LNCAP (cell line): Measurements from ENCODE around the gene SH3GL2.

Experiments
- TF ChIP-seq, protein P1 (sequence below): fragments of 450-650 bp; IDR thresholded peaks from 2 replicates; pipeline ENCODE4 v1.5.1; 2017; ENCODE audit warnings: mild to moderate bottlenecking

SH3GL2 gene

DNA sequence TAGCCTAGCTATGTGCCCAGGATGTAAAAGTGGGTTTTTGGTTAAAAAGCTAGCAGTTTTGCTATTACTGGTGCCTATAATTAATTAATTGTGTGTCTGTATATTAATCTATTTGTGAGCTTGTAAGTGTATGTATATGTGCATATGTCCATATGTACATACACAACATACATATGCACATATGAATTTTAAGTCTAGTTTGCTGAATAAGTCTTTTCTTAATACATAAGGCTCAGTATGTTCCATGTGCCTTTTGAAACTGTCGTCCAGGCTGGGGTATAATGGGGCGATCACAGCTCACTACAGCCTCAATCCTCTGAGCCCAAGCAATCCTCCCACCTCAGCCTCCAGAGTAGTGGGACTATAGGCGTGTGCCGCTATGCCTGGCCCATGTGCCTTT is 10.1 kb downstream of the SH3GL2 start:
- TF ChIP-seq, protein P1, sequence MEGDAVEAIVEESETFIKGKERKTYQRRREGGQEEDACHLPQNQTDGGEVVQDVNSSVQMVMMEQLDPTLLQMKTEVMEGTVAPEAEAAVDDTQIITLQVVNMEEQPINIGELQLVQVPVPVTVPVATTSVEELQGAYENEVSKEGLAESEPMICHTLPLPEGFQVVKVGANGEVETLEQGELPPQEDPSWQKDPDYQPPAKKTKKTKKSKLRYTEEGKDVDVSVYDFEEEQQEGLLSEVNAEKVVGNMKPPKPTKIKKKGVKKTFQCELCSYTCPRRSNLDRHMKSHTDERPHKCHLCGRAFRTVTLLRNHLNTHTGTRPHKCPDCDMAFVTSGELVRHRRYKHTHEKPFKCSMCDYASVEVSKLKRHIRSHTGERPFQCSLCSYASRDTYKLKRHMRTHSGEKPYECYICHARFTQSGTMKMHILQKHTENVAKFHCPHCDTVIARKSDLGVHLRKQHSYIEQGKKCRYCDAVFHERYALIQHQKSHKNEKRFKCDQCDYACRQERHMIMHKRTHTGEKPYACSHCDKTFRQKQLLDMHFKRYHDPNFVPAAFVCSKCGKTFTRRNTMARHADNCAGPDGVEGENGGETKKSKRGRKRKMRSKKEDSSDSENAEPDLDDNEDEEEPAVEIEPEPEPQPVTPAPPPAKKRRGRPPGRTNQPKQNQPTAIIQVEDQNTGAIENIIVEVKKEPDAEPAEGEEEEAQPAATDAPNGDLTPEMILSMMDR: no peak

DNA sequence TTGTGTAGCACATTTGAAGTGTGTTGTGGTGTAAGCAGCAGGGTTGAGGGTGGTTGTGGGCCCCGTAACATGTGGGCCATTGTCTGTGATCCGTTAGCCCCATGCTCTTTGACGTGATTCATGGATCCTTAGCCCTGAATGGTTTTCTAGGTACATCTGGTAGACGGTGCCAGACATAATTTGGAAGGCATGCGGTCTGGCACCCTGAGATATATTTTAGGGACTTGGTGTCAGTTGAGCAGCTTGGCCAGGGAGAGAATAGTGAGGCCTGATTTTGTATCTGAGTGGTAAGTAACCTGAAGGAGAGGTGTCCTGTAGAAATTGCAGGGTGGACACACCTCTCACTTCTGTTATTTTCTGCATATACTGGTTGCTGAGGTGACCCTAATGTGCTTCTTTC is 10.9 kb downstream of the SH3GL2 start:
- TF ChIP-seq, protein P1: no peak

DNA sequence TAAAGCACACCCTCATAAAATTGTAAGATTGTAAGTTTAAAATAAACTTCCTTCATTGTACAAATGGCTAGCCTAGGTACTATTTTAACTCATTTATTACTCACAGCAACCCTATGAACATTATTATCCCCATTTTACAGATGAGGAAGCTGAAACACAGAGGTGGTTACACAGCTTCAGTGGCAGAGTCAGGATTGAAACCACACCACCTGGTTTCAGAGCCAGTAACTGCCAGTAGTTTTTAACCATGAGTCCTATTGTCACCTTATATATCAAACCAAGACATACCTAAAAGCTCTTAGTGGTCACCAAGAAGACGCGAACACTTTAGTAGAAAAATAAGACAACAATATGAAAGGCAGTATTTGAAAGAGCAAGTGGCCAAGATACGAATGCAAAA is 16.1 kb downstream of the SH3GL2 start:
- TF ChIP-seq, protein P1: no peak

DNA sequence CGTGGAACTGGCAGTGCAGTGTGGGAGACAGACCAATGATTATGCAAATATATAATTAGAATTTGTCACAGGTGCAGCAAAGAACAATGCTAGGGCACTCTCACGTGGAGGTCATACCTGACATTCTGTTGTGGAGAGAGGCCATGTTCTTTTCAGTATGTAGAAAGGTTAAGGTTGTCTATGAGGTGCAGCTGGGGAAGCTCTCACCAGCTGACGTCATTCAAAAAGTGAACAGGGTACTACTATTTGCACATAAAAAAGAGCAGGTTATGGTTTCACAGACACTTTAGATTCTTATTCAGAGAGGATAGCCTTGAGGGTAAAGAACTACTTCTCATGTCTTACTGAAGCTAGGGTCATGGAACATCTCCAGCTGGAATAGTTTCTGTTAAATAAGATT is 19.1 kb downstream of the SH3GL2 start:
- TF ChIP-seq, protein P1: no peak

DNA sequence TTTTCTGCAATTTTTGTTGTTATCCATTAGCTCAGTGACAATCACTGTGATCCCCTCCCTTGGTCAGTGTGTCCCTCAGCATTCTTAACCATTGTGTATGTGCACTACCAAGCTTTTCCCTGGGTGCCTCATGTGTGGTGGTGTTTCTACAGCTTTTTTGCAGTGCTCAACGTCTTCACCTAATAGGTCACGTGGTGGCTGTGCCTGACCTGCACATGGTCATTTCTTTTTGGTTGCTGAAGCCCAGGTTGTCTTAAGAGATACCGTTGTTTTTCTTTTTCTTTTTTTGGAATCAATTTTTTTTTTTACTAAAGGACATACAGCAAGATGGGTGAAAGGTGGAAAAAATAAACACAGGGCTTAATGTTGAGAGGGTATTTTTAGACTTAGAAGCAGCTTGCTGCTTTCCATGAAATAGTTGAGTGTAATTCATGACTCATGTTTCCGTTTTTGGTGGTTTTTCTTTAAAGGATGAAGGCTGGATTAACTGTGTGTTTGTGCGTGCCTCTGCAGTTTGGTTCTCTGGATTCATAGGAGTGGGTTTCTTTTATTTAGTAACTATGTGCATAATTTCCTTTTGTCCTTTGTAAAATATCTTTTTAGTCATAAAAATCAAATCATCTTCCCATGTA is 22.2 kb downstream of the SH3GL2 start:
- TF ChIP-seq, protein P1: no peak

DNA sequence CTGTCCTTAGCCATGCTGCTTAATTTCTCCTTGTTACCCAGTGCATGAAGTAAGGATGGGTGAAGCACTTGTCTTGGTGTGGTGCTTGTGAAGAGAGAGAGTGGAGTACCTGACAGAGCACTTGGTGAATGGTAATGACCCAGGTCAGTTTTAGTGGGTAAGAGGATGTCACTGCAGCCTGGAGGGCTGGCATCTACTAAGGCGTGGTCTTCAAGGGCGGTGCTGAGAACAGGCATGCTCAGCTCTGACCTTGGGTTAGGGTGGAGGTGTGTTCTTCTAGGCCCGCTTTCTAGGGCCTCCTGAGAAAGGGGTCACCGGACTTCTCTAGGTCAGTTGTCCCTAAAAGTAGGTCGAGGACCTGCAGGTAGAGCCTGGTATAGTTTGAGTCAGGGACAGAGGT is 25.7 kb downstream of the SH3GL2 start:
- TF ChIP-seq, protein P1: no peak

DNA sequence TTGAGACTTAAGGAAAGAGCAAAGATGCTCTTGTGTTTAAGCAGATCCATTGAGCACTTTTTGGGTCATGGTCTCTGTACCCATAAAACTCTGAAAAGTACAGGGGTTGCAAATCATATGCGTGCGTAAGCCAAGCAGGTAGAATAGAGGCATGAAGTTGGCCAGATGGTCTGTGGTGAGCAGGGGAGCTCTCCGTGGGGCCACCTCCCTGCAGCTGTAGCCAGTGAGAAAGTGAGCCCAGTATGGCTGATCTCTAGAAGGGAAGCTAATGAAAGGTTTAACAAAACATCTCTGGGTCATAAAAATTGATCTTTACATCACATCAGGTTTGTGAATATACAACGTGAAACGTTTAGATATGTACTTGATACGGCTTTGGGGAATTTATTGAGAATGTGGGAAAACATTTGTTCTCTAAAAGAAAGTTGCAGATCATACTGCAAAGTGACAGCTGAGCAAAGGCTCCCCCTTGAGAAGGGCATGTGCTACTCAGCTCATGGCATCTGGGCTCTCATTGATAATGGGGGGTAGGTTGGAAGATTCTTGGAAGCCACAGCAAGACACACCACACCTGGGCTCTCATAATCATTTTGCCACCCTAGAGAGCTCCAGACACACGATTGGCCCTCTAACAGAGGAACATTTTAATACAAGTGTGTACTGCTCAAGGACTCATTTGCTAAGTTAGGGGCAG is 30.6 kb downstream of the SH3GL2 start:
- TF ChIP-seq, protein P1: no peak
